PC-9 (cell line): ENCODE results near the gene SCYGR2. TPM values are rescaled to one million over a fixed set of nuclear protein-coding genes. Genes with fewer than 3 reads are reported as not detected.

Experiments used
- BruUV-seq: library from RNA; stranded (reverse); fragments of 400-500 nt; replicated peaks from 2 replicates; lab custom pipeline; 2021; lab: Mats Ljungman, UMichigan
- CTCF ChIA-PET: fragments of 300-600 bp; sonication (Branson Sonifier 250); formaldehyde crosslinking; loops from one replicate; lab custom pipeline; 2022; ENCODE audit warnings: antibody characterized with exemption; lab: Charles Lee
- POLR2A ChIA-PET: fragments of 300-600 bp; sonication (Branson Sonifier 250); formaldehyde crosslinking; loops from one replicate; lab custom pipeline; 2022; ENCODE audit warnings: antibody characterized with exemption; ENCODE audit not compliant: unreplicated experiment; lab: Charles Lee
- DNase-seq, 2 experiments: peaks; one replicate each; pipeline versions ENCODE4 v3.0.0 to v3.0.0-alpha.2; 2015 to 2022; ENCODE audit warnings: mixed read lengths in 1 of 2
- H2AFZ ChIP-seq: fragments of 200-600 bp; sonication (generic); 2 replicates; pipeline ENCODE4 v1.8.1; 2017; ENCODE audit warnings: antibody characterized with exemption
- H3F3A ChIP-seq: fragments of 200-600 bp; sonication (generic); 2 replicates; pipeline ENCODE4 v1.8.1; 2017; ENCODE audit warnings: antibody characterized with exemption, mild to moderate bottlenecking, low read depth; ENCODE audit not compliant: insufficient read depth
- H3K27ac ChIP-seq: fragments of 200-600 bp; sonication (generic); 2 replicates; pipeline ENCODE4 v1.6.1; 2016; ENCODE audit warnings: mixed run types
- H3K27me3 ChIP-seq: fragments of 200-600 bp; sonication (generic); 2 replicates; pipeline ENCODE4 v1.6.1; 2016; ENCODE audit warnings: low read depth, mixed run types; ENCODE audit not compliant: insufficient read depth
- H3K36me3 ChIP-seq: fragments of 200-600 bp; sonication (generic); 2 replicates; pipeline ENCODE4 v1.6.1; 2016; ENCODE audit warnings: low read depth, mixed run types
- H3K4me1 ChIP-seq: fragments of 200-600 bp; sonication (generic); replicated peaks from 2 replicates; pipeline ENCODE4 v1.6.1; 2016; ENCODE audit warnings: mixed run types; ENCODE audit not compliant: insufficient read depth
- H3K4me2 ChIP-seq: fragments of 200-600 bp; sonication (generic); 2 replicates; pipeline ENCODE4 v1.6.1; 2017; ENCODE audit warnings: mixed run types
- H3K4me3 ChIP-seq: fragments of 200-600 bp; sonication (generic); 2 replicates; pipeline ENCODE4 v1.6.1; 2016; ENCODE audit warnings: mixed run types
- H3K79me2 ChIP-seq: fragments of 200-600 bp; sonication (generic); 2 replicates; pipeline ENCODE4 v1.6.1; 2017; ENCODE audit warnings: low read depth, mixed run types
- H3K9me2 ChIP-seq: fragments of 200-600 bp; sonication (generic); 2 replicates; pipeline ENCODE4 v1.8.1; 2017; ENCODE audit warnings: mild to moderate bottlenecking; ENCODE audit not compliant: insufficient read depth
- H3K9me3 ChIP-seq: fragments of 200-600 bp; sonication (generic); 2 replicates; pipeline ENCODE4 v1.8.1; 2016; ENCODE audit warnings: low read depth; ENCODE audit not compliant: insufficient read depth
- H4K20me1 ChIP-seq: fragments of 200-600 bp; sonication (generic); 2 replicates; pipeline ENCODE4 v1.8.1; 2017; ENCODE audit not compliant: insufficient read depth
- CTCF ChIP-seq: fragments of 200-600 bp; sonication (generic); conservative IDR thresholded peaks from 2 replicates; pipeline ENCODE4 v1.6.1; 2017; ENCODE audit warnings: mixed run types, antibody characterized with exemption, mild to moderate bottlenecking, moderate library complexity
- EZH2 ChIP-seq: fragments of 200-600 bp; sonication (generic); IDR thresholded peaks from 2 replicates; pipeline ENCODE4 v1.8.0; 2017; ENCODE audit warnings: antibody characterized with exemption, low read depth
- intact Hi-C: fragments of 100-400 bp; cut with micrococcal nuclease; formaldehyde crosslinking; loops from one replicate; pipeline ENCODE4 v1.10.0; 2022; ENCODE audit not compliant: unreplicated experiment
- total RNA-seq: library from RNA; stranded (reverse); gene quantifications from 2 replicates; pipeline ENCODE4 v1.2.3, GENCODE V29; 2021

Gene SCYGR2
- total RNA-seq, 1 experiment from 2014 or later = not detected

- Histone ChIP-seq H3K4me1 (peaks cover 22% of the 10 kb centered on the region), H3K9me3 (no peaks in the 10 kb centered on the region), H3K79me2 (no peaks in the 10 kb centered on the region), H3K36me3 (no peaks in the 10 kb centered on the region), H2AFZ (no peak overlapping the region), H3K4me2 (no peak overlapping the region), H3F3A (0 out of 2 replicates have a peak, but pooled peaks cover 12% of the 10 kb centered on the region), H3K27ac (no peak overlapping the region), H3K4me3 (no peak overlapping the region), H4K20me1 (no peaks in the 10 kb centered on the region), H3K27me3 (no peaks in the 10 kb centered on the region), H3K9me2 (no peaks in the 10 kb centered on the region)
- CTCF ChIA-PET = no interaction called here
- no TSS peak for BruUV-seq
- DNase-seq = no peak
- TF ChIP-seq CTCF (no peak), EZH2 (no peak)
- intact Hi-C loops = no loop called here
- POLR2A ChIA-PET = no interaction called here
Observed at GRCh38 chr2:227610123-227610522, 11.4 kb downstream of the SCYGR2 start.

- ChIA-PET CTCF (no interaction called here), POLR2A (no interaction called here)
- no peak for TF ChIP-seq EZH2
- TF ChIP-seq CTCF = no peak
- BruUV-seq = no TSS peak
- no peaks in the 10 kb centered on the region for H3K27me3 ChIP-seq
- H3K36me3 ChIP-seq = no peaks in the 10 kb centered on the region
- H3K4me1 ChIP-seq = peaks cover 22% of the 10 kb centered on the region
- no peaks in the 10 kb centered on the region for H3K9me3 ChIP-seq
- no peaks in the 10 kb centered on the region for H3K79me2 ChIP-seq
- H3K4me3 ChIP-seq = no peak overlapping the region
- intact Hi-C loops = no loop called here
- H4K20me1 ChIP-seq = no peaks in the 10 kb centered on the region
- no peaks in the 10 kb centered on the region for H3K9me2 ChIP-seq
- DNase-seq = peak in 1 of 2 experiments; percentile 21
- no peak overlapping the region for H2AFZ ChIP-seq
- H3K27ac ChIP-seq = peak overlapping the region; percentile 43
- H3F3A ChIP-seq = 0 out of 2 replicates have a peak, but pooled peaks cover 12% of the 10 kb centered on the region
- H3K4me2 ChIP-seq = peak overlapping the region; percentile 50
Observed at GRCh38 chr2:227612546-227613271, 14.0 kb downstream of the SCYGR2 start.

GRCh38 chr2:227613272-227613660, 14.6 kb downstream of the SCYGR2 start:
- peak; percentile 51 to 53 for DNase-seq
- Histone ChIP-seq H4K20me1 (no peaks in the 10 kb centered on the region), H3K9me2 (no peaks in the 10 kb centered on the region), H3K9me3 (no peaks in the 10 kb centered on the region), H3K4me2 (peak overlapping the region; percentile 50), H3K27ac (peak overlapping the region; percentile 43), H3K4me1 (peaks cover 20% of the 10 kb centered on the region), H2AFZ (no peak overlapping the region), H3K4me3 (no peak overlapping the region), H3F3A (0 out of 2 replicates have a peak, but pooled peaks cover 12% of the 10 kb centered on the region), H3K79me2 (no peaks in the 10 kb centered on the region), H3K36me3 (no peaks in the 10 kb centered on the region), H3K27me3 (no peaks in the 10 kb centered on the region)
- BruUV-seq = no TSS peak
- POLR2A ChIA-PET = no interaction called here
- CTCF ChIA-PET = no interaction called here
- intact Hi-C loops = no loop called here
- TF ChIP-seq EZH2 (no peak), CTCF (no peak)
